CD14-positive monocyte (primary cell): ENCODE measurements around the gene LTBP3. TPM values are rescaled to one million over a fixed set of nuclear protein-coding genes. Genes with fewer than 3 reads are reported as not detected.

Experiments used
- DNase-seq, 3 donors: peaks; one replicate each; pipeline ENCODE4 v3.0.0-alpha.2; 2011 to 2022
- H2AFZ ChIP-seq: 2 replicates; pipeline ENCODE4 v1.6.0; 2012; ENCODE audit warnings: mild to moderate bottlenecking, low read depth, low read length, inconsistent platforms; ENCODE audit not compliant: insufficient read depth, poor library complexity, severe bottlenecking
- H3K27ac ChIP-seq, 2 donors: 1 replicate in 1 of 2; 2 replicates in 1 of 2; pipeline ENCODE4 v1.5.1; 2012 to 2013; ENCODE audit warnings: low read length in 2 of 2, control low read depth in 1 of 2, inconsistent platforms in 1 of 2, low read depth in 1 of 2, mild to moderate bottlenecking in 1 of 2
- H3K27me3 ChIP-seq, 2 donors: one replicate each; pipeline versions ENCODE4 v1.6.0 to v1.6.1; 2011 to 2013; ENCODE audit warnings: low read length in 2 of 2; ENCODE audit not compliant: control insufficient read depth in 2 of 2, insufficient read depth in 2 of 2
- H3K36me3 ChIP-seq, 2 donors: replicated peaks in 1 of 2; 1 replicate in 1 of 2; 2 replicates in 1 of 2; pipeline versions ENCODE4 v1.5.1 to v1.6.1; 2012 to 2013; ENCODE audit warnings: low read length in 2 of 2, control low read depth in 1 of 2, inconsistent platforms in 1 of 2, mild to moderate bottlenecking in 1 of 2; ENCODE audit not compliant: insufficient read depth in 2 of 2, control insufficient read depth in 1 of 2
- H3K4me1 ChIP-seq, 2 donors: 1 replicate in 1 of 2; 2 replicates in 1 of 2; pipeline versions ENCODE4 v1.5.1 to v1.6.1; 2012 to 2013; ENCODE audit warnings: low read length in 2 of 2, control low read depth in 1 of 2, inconsistent platforms in 1 of 2, mild to moderate bottlenecking in 1 of 2, moderate library complexity in 1 of 2; ENCODE audit not compliant: insufficient read depth in 2 of 2, control insufficient read depth in 1 of 2
- H3K4me2 ChIP-seq: replicated peaks from 2 replicates; pipeline ENCODE3; 2012; ENCODE audit warnings: low read length, moderate library complexity, mild to moderate bottlenecking; ENCODE audit not compliant: poor library complexity, severe bottlenecking; ENCODE audit errors: extremely low read depth
- H3K4me3 ChIP-seq, 3 experiments: fragments of 200-600 bp in 1 of 3; sonication (generic) in 1 of 3; replicated peaks in 1 of 3; 1 replicate in 2 of 3; 2 replicates in 1 of 3; pipeline ENCODE4 v1.5.1; 2011 to 2013; ENCODE audit warnings: low read length in 3 of 3, mild to moderate bottlenecking in 3 of 3, control low read depth in 2 of 3, low read depth in 2 of 3, inconsistent platforms in 1 of 3, moderate library complexity in 1 of 3
- H3K79me2 ChIP-seq: 2 replicates; pipeline ENCODE4 v1.6.0; 2012; ENCODE audit warnings: mild to moderate bottlenecking, control low read depth, inconsistent platforms, low read length, moderate library complexity; ENCODE audit not compliant: insufficient read depth
- H3K9ac ChIP-seq: 2 replicates; pipeline ENCODE4 v1.6.0; 2017; ENCODE audit warnings: low read length, mild to moderate bottlenecking; ENCODE audit not compliant: insufficient read depth, poor library complexity, severe bottlenecking
- H3K9me3 ChIP-seq, 2 donors: replicated peaks in 1 of 2; 1 replicate in 1 of 2; 2 replicates in 1 of 2; pipeline versions ENCODE4 v1.5.1 to v1.6.1; 2012 to 2013; ENCODE audit warnings: low read length in 2 of 2, control low read depth in 1 of 2; ENCODE audit not compliant: control insufficient read depth in 1 of 2, insufficient read depth in 1 of 2
- H4K20me1 ChIP-seq: 2 replicates; pipeline ENCODE4 v1.6.0; 2012; ENCODE audit warnings: mild to moderate bottlenecking, low read length, control low read depth, moderate library complexity; ENCODE audit not compliant: insufficient read depth
- H3K27ac Mint-ChIP-seq, 7 donors: one replicate each; pipeline ENCODE4 v1.8.0; 2020; ENCODE audit warnings: mild to moderate bottlenecking in 7 of 7, mixed read lengths in 7 of 7, moderate library complexity in 6 of 7, inconsistent platforms in 2 of 7
- H3K27me3 Mint-ChIP-seq, 3 donors: one replicate each; pipeline ENCODE4 v1.8.0; 2021 to 2022; ENCODE audit warnings: low read depth in 3 of 3, mild to moderate bottlenecking in 3 of 3, mixed read lengths in 3 of 3, moderate library complexity in 3 of 3, inconsistent platforms in 1 of 3
- H3K36me3 Mint-ChIP-seq, 2 donors: one replicate each; pipeline ENCODE4 v1.8.0; 2020; ENCODE audit warnings: mixed read lengths in 2 of 2, inconsistent platforms in 1 of 2, mild to moderate bottlenecking in 1 of 2
- H3K4me1 Mint-ChIP-seq: one replicate; pipeline ENCODE4 v1.8.0; 2020; ENCODE audit warnings: mild to moderate bottlenecking, mixed read lengths
- H3K4me3 Mint-ChIP-seq, 2 donors: one replicate each; pipeline ENCODE4 v1.8.0; 2020; ENCODE audit warnings: mild to moderate bottlenecking in 2 of 2, mixed read lengths in 2 of 2, moderate library complexity in 1 of 2
- H3K9me3 Mint-ChIP-seq, 7 donors: one replicate each; pipeline ENCODE4 v1.8.0; 2020 to 2022; ENCODE audit warnings: mixed read lengths in 7 of 7, mild to moderate bottlenecking in 6 of 7, moderate library complexity in 6 of 7, inconsistent platforms in 2 of 7
- whole genome bisulfite sequencing: methylation state at CpG from one replicate; pipeline ENCODE4 v1.1.5; 2013; ENCODE audit warnings: missing lambda C conversion rate; ENCODE audit not compliant: insufficient coverage; 5-methylcytosine and 5-hydroxymethylcytosine counted together
- intact Hi-C, 2 donors: fragments of 100-400 bp; cut with micrococcal nuclease; formaldehyde crosslinking; loops; one replicate each; pipeline versions ENCODE4 v1.15.0 to v1.15.1; 2023
- polyA plus RNA-seq, 3 donors: library from polyadenylated mRNA; depleted of rRNA in 1 of 3; unstranded in 2 of 3; stranded (reverse) in 1 of 3; fragments of 300-500 nt in 2 of 3; fragments of >200 nt in 1 of 3; fragmentation: Illumina TruSeq in 2 of 3; gene quantifications; 1 replicate in 2 of 3; 2 replicates in 1 of 3; pipeline ENCODE4 v1.2.3, GENCODE V29; 2012 to 2021
- TF ChIP-seq, protein P1 (sequence below): fragments of 200-600 bp; IDR thresholded peaks from one replicate; pipeline ENCODE4 v1.8.0; 2022; ENCODE audit warnings: antibody characterized with exemption, mild to moderate bottlenecking

The LTBP3 gene
- polyA plus RNA-seq, 3 donors = 3.4 to 19.4 (median 4.6) TPM

DNA sequence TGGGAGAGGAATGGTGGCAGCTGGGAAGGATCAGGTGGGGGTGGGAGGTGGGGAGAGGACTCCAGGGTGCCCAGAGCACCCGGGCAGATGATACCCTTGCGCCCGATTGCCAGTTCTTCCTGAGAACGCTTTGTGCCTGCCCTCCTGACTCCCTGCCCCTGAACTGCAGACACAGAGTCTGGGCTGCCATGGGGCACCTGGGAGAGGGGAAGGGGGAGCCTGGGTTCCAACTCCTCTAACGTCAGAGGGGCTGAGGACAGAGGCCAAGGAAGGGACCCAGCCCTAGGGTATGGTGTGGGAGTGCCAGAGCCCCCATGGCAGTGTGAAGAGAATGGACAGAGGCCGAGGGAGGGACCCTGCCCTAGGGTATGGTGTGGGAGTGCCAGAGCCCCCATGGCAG is 38.4 kb upstream of the LTBP3 start:
- TF ChIP-seq, protein P1, sequence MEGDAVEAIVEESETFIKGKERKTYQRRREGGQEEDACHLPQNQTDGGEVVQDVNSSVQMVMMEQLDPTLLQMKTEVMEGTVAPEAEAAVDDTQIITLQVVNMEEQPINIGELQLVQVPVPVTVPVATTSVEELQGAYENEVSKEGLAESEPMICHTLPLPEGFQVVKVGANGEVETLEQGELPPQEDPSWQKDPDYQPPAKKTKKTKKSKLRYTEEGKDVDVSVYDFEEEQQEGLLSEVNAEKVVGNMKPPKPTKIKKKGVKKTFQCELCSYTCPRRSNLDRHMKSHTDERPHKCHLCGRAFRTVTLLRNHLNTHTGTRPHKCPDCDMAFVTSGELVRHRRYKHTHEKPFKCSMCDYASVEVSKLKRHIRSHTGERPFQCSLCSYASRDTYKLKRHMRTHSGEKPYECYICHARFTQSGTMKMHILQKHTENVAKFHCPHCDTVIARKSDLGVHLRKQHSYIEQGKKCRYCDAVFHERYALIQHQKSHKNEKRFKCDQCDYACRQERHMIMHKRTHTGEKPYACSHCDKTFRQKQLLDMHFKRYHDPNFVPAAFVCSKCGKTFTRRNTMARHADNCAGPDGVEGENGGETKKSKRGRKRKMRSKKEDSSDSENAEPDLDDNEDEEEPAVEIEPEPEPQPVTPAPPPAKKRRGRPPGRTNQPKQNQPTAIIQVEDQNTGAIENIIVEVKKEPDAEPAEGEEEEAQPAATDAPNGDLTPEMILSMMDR = no peak
- peaks cover 96% of the 10 kb centered on the region for H4K20me1 ChIP-seq
- H3K4me2 ChIP-seq = no peak overlapping the region
- no peaks in the 10 kb centered on the region for H3K9me3 ChIP-seq
- Mint-ChIP-seq H3K27me3 (no peaks in the 10 kb centered on the region), H3K4me1 (peaks cover 28% of the 10 kb centered on the region), H3K4me3 (no peak overlapping the region), H3K9me3 (no peaks in the 10 kb centered on the region), H3K27ac (peak overlapping the region in 3 of 7 donors; percentile 19 to 87 (median 62)), H3K36me3 (peaks cover 39 to 65% of the 10 kb centered on the region in 2 donors)
- DNase-seq = no peak
- intact Hi-C loops = no loop called here
- peaks cover 59 to 69% of the 10 kb centered on the region in 2 donors for H3K36me3 ChIP-seq
- peak overlapping the region in 1 of 2 donors; percentile 45 for H3K27ac ChIP-seq
- no peak overlapping the region for H3K9ac ChIP-seq
- WGBS = 87% methylated on average over 3 of the region's 6 CpGs
- H3K79me2 ChIP-seq = no peaks in the 10 kb centered on the region
- no peaks in the 10 kb centered on the region for H3K27me3 ChIP-seq
- H3K4me1 ChIP-seq = peaks cover 16 to 29% of the 10 kb centered on the region in 2 donors
- H2AFZ ChIP-seq = no peak overlapping the region
- no peak overlapping the region for H3K4me3 ChIP-seq

DNA sequence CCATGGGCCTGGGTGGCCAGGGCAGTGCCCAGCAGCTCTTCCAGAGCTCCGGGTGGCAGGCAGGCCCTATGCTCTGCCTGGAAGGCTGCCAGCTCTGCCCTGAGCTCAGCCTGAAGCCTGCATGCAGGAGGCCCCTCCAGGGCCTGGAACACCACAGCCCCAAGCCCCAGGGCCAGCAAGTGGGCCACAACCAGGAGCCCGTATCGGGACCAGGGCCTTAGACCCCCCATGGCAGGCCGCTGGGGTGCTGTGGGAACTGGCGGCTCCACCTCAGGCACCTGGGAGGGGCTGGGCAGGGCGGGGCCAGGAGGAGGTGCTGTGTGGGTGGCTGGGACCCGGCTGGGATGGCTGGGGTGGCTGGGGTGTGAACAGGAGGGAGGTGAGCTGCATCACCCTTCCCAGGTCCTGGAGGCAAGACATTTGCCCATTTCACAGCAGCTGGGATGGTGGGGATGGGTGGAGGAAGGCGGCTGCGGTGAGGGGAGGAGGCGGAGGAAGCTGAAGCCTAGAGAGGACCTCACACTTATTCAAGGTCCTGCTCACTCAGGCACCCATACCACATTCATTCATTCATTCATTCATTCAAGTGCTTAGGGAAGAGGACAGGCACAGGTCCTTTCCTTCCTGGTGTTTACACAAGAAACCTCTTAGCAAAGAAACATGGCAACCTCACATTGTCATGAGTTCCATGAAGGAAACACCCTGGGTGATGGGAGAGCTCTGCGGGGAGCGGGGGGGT is 37.6 kb upstream of the LTBP3 start, which contains the start of gene KCNK7:
Gene KCNK7, minus strand, starts transcription at position 258 of the 739 bp plus-strand sequence. Its CDS starts 28 bp downstream, at position 230.
- intact Hi-C loops = no loop called here
- H3K9me3 Mint-ChIP-seq = no peaks in the 10 kb centered on the region
- H3K36me3 Mint-ChIP-seq = peaks cover 39 to 65% of the 10 kb centered on the region in 2 donors
- Histone ChIP-seq H3K9me3 (no peaks in the 10 kb centered on the region), H3K9ac (no peak within 1 kb of the TSS), H3K4me3 (no peak within 1 kb of the TSS), H3K27me3 (no peaks in the 10 kb centered on the region), H4K20me1 (peaks cover 96% of the 10 kb centered on the region), H3K79me2 (no peaks in the 10 kb centered on the region), H3K4me1 (peaks cover 16 to 29% of the 10 kb centered on the region in 2 donors), H2AFZ (no peak within 1 kb of the TSS), H3K27ac (peak within 1 kb of the TSS; percentile 46 to 53), H3K4me2 (no peak within 1 kb of the TSS), H3K36me3 (peaks cover 61 to 69% of the 10 kb centered on the region in 2 donors)
- TF ChIP-seq, protein P1 = no peak
- peaks cover 31% of the 10 kb centered on the region for H3K4me1 Mint-ChIP-seq
- H3K27ac Mint-ChIP-seq = peak within 1 kb of the TSS; percentile 45 to 87 (median 75)
- 71% methylated on average over 7 of the region's 12 CpGs for WGBS
- DNase-seq = no peak
- H3K27me3 Mint-ChIP-seq = no peaks in the 10 kb centered on the region
- no peak within 1 kb of the TSS for H3K4me3 Mint-ChIP-seq
